ENCODE measurements around the gene SOX14.

SOX14 gene

GRCh38 chr3:137768361-137769321 lies 4.5 kb downstream of the SOX14 start:
- H3K4me3 ChIP-seq (ENCODE audit: low read depth, low read length) = peak overlapping the region; percentile 7
- TF ChIP-seq CTCF (IDR thresholded peaks at IDR 0.05; ENCODE audit: low read depth, low read length) = no peak

GRCh38 chr3:137769322-137770065 lies 5.4 kb downstream of the SOX14 start:
- TF ChIP-seq CTCF (IDR thresholded peaks at IDR 0.05; ENCODE audit: low read depth, low read length) = no peak
- no peak overlapping the region for H3K4me3 ChIP-seq (ENCODE audit: low read depth, low read length)

DNA sequence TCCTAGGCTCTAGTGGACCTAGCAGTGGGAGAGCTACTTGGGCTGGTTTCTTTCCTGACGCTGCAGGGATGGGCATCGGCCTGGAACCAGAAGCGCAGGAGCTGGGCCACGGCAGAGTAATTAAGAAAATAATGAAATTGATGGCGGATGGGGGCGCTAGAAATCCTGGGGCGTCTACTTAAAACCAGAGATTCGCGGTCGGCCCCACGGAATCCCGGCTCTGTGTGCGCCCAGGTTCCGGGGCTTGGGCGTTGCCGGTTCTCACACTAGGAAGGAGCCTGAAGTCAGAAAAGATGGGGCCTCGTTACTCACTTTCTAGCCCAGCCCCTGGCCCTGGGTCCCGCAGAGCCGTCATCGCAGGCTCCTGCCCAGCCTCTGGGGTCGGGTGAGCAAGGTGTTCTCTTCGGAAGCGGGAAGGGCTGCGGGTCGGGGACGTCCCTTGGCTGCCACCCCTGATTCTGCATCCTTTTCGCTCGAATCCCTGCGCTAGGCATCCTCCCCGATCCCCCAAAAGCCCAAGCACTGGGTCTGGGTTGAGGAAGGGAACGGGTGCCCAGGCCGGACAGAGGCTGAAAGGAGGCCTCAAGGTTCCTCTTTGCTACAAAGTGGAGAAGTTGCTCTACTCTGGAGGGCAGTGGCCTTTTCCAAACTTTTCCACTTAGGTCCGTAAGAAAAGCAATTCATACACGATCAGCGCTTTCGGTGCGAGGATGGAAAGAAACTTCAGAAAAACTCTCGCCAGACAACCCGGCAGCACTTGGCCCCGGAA lies 6.1 kb downstream of the SOX14 start:
- TF ChIP-seq CTCF (IDR thresholded peaks at IDR 0.05; ENCODE audit: low read depth, low read length) = no peak
- H3K4me3 ChIP-seq (ENCODE audit: low read depth, low read length) = no peak overlapping the region

GRCh38 chr3:137770835-137771399 lies 6.8 kb downstream of the SOX14 start:
- no peak overlapping the region for H3K4me3 ChIP-seq (ENCODE audit: low read depth, low read length)
- no peak for TF ChIP-seq CTCF (IDR thresholded peaks at IDR 0.05; ENCODE audit: low read depth, low read length)

DNA sequence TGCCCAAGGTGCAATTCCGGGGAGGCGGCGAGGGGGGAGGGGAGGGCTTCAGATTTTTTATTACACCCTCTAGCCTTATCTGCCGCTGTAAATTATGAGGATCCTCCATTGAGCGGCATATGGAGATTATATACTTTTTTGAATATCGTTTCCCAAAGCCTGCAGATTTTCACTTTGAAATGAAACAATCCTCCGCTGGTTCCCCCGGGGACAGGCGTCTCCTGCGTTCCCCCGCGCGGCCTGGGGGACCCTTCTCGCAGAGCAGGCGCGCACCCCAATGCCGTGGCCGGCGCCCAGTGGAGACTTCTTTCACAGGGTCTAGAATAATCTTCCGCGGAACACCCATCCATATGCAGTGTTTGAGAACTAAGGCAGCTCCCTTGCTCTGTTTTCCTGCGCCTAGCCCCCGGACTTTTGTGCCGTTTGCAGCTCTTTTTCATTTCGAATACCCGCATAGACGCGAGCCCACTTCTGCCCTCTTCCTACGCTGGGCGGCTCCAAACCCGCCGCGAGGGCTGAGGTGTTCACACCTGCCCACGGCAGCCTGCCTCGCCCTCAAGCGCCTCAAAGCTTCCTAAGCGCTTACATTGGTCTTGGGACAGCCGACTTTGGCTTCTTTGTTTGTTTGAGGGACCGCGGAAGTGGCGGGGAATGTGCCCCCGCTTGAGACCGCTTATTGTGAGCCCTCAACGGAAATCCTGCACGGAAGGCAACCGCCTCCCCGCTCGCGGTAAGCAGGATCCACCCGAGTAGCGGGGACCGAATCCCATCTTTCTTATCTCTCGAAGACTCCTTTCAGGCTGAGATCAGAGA lies 7.5 kb downstream of the SOX14 start:
- no peak overlapping the region for H3K4me3 ChIP-seq (ENCODE audit: low read depth, low read length)
- no peak for TF ChIP-seq CTCF (IDR thresholded peaks at IDR 0.05; ENCODE audit: low read depth, low read length)

GRCh38 chr3:137772214-137772955 lies 8.3 kb downstream of the SOX14 start:
- no peak overlapping the region for H3K4me3 ChIP-seq (ENCODE audit: low read depth, low read length)

More at GRCh38 chr3:137772214-137772955, 8.3 kb downstream of the SOX14 start:
- TF ChIP-seq CTCF (IDR thresholded peaks at IDR 0.05; ENCODE audit: low read depth, low read length) = no peak
